Activated CD4-positive, alpha-beta T cell treated with anti-CD3 and anti-CD28 coated beads for 48 hours (primary cell): ENCODE measurements around the gene MINDY1.

Experiments
- DNase-seq: peaks from one replicate; pipeline ENCODE4 v3.0.0-alpha.2; 2020

The MINDY1 gene

DNA sequence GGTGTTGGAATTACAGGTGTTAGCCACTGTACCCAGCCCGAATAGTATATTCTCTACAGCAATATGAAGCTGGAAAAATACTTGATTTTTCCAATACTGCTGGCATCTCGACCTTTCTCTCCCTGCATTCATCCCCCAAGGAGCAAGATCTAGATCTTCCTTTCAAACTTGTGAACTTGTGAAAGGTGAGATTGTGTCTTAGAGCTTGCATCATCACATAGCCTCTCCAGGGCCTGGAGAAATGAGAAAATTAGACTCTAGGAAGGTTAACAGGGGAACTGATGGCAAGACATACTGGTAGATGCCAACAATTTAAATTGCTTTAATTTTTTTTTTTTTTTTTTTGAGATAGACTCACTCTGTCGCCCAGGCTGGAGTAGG is 3.6 kb upstream of the MINDY1 start:
- no peak for DNase-seq

DNA sequence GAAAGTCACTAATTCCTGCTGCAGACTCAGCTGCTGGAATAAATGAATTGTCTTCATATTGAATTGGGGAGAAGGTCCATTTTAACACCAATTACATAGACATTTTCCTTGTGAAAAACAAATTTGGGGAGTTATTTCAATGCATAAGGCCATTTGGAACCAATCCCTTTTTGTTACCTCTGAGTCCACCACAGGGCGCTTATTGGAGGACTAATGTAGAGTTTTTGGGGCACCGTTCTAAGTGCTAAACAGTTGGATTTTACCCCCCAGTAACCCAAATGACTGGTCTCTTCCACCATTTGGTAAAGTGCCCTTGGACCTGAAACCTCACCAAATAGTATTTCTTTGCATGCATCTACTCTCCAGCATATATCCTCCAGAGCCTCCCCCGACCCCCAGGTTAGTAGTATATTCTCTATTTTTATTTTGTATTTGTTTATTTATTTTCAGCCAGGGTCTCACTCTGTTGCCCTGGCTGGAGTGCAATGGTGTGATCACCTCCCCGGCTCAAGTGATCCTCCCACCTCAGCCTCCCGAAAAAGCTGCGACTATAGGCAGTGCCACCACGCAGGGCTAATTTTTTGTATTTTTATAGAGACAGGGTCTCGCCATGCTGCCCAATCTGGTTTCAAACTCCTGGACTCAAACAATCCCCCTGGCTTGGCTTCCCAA is 3.1 kb upstream of the MINDY1 start:
- DNase-seq: no peak

DNA sequence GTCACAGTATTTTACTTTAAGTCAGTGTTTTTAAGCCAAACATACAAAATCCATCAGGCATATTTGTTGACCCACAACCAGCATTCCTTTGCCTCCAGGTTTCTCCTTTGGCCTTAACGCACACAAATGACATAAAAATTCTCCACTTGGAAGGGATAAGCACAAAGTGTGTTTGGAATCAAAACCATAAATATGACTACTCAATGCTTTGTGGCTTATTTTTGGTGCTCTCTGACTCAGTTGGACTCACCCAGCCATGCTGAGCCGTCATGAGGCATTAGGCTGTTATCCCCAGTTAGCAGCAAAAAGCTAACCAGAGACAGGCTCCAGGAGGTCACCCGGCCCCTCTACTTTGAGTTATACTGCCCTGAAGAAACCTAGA is 2.5 kb upstream of the MINDY1 start:
- peak; percentile 28 for DNase-seq

DNA sequence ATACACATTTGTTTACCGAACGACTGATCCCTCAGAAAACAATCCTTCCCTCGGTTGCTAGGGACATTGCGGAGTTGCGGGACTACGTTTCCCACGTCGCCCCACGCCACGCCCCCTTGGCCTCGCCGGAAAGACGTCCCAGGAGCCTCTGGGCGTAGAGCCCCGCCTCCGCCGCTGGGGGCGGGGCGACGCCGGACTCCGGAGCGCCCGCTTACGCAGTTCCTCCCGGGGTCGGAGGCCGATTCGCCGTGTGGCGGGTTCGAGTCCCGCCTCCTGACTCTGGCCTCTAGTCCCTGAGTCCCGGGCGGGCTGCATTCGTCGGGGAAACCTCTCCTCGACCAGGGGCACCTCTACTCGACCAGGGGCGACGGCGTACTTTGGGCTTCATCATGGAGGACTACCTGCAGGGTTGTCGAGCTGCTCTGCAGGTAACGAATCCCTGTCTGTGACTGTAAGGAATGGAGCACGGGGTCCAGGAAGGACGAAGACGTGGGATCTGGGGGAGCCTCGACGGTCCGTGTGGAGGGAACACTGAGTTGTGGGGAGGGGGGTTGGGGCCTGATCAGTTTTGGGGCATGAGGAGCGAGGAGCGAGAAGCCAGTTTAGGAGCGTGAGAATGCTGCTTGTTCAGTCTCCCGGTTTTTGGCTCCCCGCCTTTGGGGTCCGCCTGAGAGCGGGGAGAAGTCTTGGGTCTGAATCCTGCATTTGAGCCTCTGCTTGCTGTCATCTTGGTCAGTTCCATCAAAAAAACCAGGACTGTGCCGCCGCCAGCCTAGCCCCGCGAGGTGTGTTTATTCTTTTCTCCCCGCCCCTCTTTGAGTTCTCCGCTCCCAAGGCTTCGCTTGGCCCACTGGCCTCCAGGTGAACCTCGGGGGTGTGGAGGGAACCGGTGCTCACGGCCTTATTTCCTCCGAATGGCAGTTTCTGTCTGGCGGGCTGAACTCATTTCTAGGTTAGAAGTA is 1.8 kb upstream of the MINDY1 start, which contains the start of gene PRUNE1:
TSS of gene PRUNE1 (plus strand) at position 206 of the 962 bp plus-strand sequence. CDS start at position 390, 184 bp downstream.
- peak; percentile 99 for DNase-seq

DNA sequence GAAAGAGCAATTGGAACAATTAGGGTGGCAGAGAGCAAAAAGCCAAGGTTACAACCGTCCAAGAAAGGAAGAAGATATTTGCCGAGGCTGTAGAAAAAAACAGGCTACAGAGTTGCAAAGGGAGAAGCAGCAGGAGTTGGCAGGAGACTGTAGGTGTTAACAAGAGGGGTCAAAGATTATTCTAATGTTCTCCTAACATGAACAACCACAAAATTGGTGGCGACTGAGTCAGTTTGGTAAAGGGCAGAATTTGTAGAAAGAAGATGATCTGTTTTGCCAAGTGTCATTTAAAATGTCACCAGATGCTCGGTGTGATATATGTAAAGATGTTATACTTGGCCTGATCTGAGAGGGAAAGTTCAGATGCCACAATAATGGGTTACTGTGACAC is 1.1 kb upstream of the MINDY1 start:
- no peak for DNase-seq

DNA sequence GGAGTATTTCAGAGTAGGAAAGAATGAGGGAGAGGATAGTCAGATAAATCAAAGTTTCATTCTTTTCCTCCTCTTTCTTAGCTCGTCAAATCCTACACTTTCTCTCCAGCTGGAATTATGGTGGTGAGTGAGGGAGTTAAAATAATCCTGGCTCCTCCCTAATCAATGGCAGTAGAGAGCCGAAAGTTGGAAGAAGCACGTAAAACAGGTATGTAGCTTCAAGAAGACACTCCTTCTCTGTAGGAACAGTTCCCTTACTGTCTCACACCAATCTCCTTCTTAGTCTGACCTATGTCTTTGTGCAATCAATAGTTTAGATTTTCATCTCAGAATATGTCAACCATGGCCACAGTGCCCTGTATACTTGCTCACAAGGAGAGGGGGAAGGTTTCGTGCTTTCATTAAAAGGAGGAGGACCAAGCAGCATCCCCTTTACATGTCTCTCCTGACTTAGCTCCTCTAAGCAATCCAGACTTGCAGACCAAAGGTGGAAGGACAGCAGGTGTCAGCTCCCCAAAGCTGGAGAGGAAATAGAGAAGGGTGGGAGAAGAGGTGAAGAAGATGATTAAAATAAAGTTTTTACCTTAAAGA is 878 bp downstream of the MINDY1 start:
- DNase-seq: no peak

DNA sequence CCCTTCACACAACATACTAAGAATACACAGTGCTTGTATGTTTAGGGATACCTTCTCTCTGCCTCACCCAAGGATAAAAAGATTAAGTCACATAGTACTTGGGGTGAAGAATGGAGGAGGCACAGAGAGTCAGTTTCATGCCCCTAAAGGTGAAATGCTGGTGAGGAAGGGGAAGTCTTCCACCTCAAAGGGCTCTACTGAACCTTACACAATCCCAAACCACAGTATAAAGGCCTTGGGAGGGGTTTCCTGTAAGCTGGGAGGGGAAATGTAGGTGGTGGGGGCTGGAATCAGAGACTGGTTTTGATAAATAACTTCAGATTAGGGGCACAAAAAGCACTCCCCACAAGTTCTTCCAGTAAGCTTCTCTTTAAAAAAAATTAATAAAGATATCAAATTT is 3.5 kb downstream of the MINDY1 start:
- DNase-seq: no peak

DNA sequence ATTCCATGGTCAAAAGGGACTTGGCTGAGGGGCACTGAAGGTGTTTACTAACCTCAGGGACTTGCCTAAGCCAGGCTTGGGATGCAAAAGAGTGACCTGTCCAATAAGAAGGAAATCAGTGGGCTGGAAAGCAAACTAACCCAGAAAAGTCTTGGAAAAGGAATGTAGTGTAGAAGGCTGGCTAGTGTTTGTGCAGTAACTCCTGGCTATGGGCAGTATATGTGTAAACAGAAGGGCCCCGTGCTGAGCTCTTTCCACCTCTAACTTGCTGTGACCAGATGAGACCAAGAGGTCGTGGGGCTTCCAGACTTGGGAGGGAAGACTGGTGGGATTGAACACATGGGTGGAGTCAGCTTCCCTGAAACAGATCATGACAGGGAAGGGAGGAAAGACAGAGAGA is 4.1 kb downstream of the MINDY1 start:
- no peak for DNase-seq

DNA sequence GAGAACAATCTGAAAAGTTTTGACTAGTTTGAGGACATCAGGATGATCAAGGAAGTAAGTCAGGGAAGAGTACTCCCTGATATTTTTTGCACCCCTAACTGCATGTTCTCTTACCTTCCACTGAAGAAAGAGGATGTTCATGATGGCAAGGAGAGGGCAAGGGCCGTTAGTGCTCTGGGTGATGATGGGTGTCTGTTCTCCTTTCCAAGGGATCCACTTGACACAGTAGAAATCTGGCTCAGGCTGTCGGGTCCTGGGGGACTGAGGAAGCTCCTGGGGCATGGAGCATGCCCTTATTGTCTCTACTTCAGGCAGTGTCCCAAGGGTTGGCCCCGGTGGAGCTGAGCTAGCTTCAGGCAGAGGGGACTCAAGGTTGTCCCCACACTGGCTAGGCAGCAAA is 4.7 kb downstream of the MINDY1 start:
- DNase-seq: no peak

DNA sequence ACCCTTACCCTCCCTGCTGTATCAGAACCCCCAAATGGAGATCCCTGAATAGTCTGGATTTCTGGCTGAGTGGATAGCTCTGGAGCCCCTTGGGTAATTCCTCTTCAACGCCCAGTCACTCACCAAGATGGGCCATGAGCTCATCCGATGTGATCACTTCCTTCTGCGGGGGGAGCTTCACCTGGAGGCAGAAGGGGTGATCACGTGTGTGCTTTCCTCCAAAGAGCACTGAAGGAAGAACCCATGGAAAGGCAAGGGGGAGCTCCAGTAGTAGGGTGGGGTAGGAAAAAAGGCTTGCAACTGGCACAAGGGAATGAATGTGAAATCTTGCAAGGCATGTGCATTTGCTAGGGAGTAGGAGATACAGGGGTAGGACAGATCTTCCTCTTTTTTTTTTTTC is 5.1 kb downstream of the MINDY1 start:
- no peak for DNase-seq

DNA sequence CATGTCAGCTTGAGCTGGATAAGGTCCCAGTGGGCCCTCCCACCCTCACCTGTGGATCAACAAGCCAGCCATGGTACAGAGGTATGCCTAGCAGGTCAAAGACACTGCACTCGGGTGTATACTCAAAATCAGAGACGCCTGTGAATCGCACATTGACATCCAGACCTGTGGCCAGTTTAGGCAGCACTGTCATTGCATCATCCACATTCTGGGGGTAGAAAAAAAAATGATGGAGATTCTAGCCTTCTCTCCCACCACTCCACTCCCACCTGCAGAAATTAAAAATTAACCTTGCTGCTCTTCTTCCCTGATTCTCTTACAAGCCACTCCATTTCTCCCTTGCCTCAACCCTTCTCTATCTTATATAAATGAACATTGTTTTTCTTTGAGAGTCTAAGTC is 6.3 kb downstream of the MINDY1 start:
- no peak for DNase-seq

DNA sequence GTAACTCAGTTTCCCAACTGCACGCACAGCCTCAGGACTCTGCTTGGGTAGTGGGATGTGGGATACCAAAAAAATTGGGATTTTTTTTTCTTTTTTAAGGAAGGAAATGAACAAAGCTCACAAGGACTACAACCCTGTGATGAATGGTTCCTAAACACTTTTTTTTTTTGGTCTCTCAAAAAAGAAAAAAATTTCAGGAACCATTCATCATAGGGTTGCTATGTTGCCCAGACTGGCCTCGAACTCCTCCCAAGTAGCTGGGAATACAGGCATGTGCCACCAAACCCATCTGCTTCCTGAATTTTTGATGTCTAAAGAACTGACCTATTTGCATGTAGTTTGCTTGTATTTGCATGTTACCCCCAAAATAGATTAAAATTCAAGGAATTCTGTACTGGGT is 6.8 kb downstream of the MINDY1 start:
- no peak for DNase-seq

DNA sequence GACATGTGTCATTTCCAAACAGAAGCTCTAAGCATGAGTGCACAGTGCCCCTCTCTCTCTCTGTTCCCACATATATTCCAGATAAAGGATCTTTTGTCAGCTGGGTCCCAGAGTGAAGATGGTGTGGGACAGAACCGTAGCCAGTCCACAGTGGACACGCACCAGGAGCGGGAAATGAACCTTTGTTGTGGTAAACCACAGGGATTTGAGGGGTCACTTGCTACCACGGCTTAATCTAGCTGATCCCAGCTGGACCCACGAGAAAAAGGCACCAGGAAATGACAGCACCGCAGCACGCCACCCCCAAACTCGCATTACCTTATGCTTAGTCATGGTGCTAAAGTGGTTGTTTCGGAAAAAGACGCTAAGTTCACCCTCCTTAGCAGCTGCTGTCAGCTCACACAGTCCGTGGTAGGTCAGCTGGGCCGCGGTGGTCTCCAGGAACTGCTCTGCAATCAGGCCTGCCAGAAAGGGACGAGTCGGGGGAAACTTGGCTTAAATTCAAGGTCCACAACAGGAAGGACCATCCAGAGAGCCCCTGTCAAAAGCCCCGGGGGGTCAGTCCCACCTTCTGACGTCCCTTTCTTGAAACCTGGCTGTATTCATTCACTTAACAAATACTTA is 7.5 kb downstream of the MINDY1 start:
- peak; percentile 39 for DNase-seq

DNA sequence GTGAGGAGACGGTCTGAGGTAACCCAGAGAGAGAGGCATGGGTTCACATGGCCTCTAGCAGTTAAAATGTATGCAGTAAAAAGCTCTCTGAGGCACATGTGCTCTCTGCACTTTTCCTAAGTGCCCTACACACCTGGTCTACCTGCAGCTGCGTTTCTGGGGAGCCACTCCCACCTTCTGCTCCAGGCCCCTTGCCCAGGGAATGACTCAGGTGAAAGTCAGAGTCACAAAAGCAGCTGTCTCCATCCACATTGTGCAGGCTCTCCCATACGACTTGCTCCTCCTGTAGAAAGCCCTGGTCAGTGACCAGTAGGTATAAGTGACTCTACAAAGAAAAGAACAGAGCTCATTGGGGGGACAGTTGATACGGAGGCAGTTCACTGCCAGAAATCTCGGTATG is 8.8 kb downstream of the MINDY1 start:
- DNase-seq: no peak

DNA sequence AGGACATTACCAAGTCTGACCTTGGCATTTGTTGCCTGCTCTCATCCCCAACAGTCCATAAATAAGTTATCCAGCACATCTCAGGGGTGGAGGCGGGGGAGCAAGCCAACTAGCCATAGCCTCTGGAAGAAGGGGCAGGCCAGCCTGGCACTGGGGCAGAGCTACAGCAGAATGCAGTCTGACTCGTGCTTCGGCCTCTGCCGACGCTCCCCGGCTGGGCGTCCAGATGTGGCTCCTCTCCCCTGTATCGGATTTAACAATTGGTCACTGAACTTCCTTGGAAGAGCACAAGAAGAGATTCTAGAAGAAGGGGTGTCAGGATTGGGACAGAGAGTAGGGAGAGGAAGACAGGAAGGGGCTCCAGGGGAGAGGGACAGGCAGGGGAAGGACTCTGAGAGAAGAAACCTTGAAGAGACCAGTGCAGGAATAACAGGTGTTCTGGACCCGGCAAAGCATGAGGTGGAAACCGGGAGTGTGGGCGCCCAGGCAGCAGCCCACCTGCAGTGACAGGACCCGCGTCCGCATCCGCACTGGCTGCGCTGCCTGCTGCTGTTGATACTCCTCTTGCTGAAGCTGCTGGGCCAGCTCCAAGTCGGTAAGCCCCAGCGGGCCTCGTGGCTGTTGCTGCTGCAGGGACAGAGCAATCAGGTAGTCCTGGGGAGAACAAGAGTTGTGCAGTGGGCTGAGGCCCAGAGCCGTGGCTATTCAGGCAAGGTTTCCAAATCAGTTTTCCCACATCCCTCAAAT is 9.4 kb downstream of the MINDY1 start:
- DNase-seq: no peak

DNA sequence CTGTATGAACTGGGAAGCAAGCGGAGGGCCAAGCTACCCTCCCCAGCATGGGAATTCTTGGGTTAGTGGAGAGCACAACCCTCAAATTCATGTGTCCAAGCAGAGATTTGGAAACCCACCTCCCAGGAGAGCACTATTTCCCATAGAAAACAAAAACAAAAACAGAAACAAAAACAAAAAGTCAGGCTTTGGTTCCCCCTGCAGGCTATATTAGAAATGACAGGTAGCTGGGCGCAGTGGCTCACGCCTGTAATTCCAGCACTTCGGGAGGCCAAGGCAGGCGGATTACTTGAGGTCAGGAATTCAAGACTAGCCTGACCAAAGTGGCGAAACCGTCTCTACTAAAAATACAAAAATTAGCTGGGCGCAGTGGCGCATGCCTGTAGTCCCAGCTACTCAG is 10.8 kb downstream of the MINDY1 start:
- DNase-seq: peak; percentile 32

DNA sequence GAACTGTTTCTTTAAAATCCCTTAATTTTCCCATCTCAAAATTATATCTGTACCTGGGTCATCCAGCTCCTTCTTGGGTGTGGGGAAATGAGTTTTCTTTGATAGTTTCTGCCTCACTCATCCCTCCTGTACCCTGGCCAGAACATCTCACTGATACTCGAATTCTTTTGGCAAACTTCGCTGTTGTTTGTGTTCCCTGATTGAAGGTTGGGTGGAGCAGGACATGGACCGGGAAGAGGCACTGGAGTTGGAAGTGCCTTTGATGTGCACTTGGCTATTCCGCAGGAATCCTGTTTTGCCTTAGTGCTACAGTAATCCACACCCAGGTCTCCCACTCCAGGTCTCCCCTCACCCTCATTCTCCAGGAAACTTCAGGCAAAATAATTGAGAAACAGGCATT is 11.2 kb downstream of the MINDY1 start:
- no peak for DNase-seq

DNA sequence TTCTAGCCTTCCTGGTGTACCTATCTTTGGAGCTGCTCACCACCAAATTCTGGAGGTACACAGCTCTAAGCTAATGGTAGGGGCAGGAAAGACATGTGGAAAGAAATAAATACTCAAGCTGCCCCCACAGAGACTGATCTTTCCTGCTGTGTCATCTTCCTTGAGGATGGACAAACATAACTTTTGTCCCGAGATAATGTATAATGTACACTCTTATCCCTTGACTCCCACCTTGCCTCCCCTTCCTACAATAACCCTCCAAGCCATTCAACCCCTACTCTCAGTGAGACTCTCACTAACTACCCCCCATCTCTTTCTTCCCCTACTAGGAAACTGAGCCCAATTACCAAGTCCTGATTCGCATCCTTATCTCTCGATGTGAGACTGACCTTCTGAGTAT is 12.5 kb downstream of the MINDY1 start:
- no peak for DNase-seq

DNA sequence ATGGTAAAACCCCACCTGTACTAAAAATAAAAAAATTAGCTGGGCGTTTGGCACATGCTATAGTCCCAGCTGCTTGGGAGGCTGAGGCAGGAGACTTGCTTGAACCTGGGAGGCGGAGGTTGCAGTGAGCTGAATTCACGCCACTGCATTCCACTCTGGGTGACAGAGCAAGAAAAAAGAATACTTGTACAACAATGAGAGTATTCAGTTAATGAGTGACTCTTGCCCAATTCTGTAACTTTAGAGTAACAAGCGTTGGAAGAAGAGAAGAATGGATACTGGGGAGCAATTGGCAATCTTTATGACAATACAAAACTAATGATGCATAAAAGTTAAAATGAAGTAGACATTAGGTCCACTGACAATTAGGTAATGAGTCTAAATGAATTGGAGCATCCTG is 14.1 kb downstream of the MINDY1 start:
- no peak for DNase-seq

DNA sequence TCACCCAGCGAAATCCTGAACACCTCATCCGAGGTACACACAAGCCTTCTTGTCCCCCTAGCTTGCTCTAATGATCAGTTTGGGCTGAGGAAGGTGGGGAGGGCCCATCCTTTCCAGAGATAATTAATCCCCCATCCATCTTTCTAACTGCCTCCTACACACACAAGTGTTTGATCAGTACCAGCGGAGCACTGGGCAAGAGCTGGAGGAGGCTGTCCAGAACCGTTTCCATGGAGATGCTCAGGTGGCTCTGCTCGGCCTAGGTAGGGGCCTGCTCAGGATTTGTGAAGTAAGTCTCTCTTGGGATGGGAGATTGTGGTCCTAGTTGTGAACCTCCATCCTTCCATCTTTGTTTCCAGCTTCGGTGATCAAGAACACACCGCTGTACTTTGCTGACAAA is 18.8 kb downstream of the MINDY1 start:
- no peak for DNase-seq

DNA sequence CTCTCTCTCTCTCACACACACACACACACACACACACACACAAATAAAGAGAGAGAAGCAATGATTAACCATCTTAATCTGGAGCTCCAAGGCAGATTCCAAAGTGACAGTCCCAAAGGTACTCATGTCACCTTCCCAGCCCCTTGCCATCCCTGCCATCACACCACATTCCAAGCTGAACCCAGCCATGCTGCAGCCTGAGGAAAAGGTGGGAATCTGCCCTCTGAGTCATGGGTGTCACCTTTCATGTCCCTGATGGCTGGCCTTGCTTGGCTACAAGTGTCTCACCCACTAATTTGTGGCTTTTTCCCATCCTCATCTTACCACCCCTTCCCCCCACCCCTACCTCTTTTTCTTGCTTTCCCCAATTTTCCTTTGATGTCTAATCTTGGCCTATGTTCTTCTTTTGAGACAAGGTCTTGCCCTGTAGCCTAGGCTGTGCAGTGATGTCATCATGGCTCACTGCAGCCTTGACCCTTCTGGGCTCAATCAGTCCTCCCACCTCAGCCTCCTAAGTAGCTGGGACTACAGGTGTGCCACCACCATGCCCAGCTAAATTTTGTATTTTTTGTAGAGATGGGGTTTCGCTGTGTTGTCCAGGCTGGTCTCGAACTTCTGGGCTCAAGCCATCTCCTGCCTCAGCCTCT is 21.4 kb downstream of the MINDY1 start:
- DNase-seq: no peak
